ENCODE measurements around the gene SOS1. TPM values are rescaled to one million over a fixed set of nuclear protein-coding genes. Genes with fewer than 3 reads are reported as not detected.

SOS1 gene
- total and polyA plus RNA-seq, 2 of the 13 experiments (the other 11 are each of a cell fraction or from before 2014, with no cell fraction given) = 20.8 to 60.4 TPM

DNA sequence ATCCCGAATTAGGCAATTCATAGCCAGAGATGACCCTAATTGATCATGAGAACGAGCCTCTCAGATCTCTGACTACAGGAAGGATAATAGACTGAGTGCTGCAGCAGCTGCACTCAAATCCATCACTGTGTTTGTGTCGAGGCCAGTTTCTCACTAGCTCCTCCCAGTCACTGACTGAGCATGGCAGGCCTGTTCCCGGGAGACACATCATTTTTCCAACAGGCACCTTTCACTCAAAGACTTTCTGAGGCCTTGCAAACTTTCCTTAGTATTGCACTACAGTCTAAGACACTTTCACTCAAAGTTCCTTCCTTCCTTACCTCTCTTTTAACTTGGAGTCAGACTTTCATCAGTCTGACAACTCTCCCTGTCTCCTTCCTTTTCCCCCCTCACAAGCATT, 13.7 kb downstream of the SOS1 start (continued):
- TF ChIP-seq ZSCAN12 (CRISPR knock-in tag; IDR thresholded peaks at IDR 0.05) (no peak), ZNF782 (CRISPR knock-in tag; IDR thresholded peaks at IDR 0.05; ENCODE audit: borderline replicate concordance) (no peak), NR1H2 (CRISPR knock-in tag; IDR thresholded peaks at IDR 0.05; ENCODE audit: borderline replicate concordance, low read depth) (no peak), GATAD2A (CRISPR knock-in tag; IDR thresholded peaks at IDR 0.05) (no peak), HCFC1 (IDR thresholded peaks at IDR 0.05; ENCODE audit: low read depth, low read length) (no peak), ISX (CRISPR knock-in tag; conservative IDR thresholded peaks at IDR 0.05) (no peak), ZNF75D (CRISPR knock-in tag; IDR thresholded peaks at IDR 0.05; ENCODE audit: borderline replicate concordance) (no peak), ZMYM2 (CRISPR knock-in tag; IDR thresholded peaks at IDR 0.05) (no peak), HNF4A (CRISPR knock-in tag; IDR thresholded peaks at IDR 0.05) (no peak), SMYD3 (CRISPR knock-in tag; IDR thresholded peaks at IDR 0.05) (no peak)
- TF ChIP-seq, protein P1, sequence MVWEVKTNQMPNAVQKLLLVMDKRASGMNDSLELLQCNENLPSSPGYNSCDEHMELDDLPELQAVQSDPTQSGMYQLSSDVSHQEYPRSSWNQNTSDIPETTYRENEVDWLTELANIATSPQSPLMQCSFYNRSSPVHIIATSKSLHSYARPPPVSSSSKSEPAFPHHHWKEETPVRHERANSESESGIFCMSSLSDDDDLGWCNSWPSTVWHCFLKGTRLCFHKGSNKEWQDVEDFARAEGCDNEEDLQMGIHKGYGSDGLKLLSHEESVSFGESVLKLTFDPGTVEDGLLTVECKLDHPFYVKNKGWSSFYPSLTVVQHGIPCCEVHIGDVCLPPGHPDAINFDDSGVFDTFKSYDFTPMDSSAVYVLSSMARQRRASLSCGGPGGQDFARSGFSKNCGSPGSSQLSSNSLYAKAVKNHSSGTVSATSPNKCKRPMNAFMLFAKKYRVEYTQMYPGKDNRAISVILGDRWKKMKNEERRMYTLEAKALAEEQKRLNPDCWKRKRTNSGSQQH (CRISPR knock-in tag; IDR thresholded peaks at IDR 0.05; ENCODE audit: low read depth) = no peak

DNA sequence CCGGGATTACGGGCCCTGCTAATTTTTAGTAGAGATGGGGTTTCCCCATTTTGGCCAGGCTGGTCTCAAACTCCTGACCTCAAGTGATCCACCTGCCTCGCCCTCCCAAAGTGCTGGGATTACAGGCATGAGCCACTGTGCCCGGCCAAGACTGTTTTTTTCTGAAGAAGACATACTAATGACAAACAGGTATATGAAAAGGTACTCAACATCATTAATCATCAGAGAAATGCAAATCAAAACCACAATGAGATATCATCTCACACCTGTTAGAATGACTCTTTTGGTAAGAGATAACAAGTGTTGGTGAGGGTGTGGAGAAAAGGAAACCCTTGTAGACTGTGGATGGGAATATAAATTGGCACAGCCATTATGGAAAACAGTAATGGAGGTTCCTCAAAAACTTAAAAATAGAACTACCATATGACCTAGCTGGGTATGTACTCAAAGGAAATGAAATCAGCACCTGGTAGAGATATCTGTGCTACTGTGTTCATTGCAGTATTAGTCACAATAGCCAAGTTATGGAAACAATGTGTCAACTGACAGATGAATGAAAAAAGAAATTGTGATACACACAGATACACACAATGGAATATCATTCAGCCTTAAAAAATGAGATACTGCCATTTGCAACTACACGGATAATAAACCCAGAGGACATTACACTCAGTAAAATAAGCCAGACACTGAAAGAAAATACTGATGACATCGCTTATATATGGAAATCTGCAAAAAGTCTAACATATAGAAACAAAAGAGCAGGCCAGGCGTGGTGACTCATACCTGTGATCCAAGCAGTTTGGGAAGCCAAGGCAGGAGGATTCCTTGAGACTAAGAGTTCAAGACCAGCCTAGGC, 20.8 kb downstream of the SOS1 start:
- intact Hi-C loops (cut with micrococcal nuclease; ENCODE audit: unreplicated experiment) = no loop called here
- Histone ChIP-seq H2AFZ (ENCODE audit: low read length) (no peak overlapping the region), H4K20me1 (ENCODE audit: insufficient read depth, low read length) (peaks cover 66% of the 10 kb centered on the region), H3K9me3 (ENCODE audit: low read length) (no peaks in the 10 kb centered on the region), H3K4me3 (replicated peaks in 1 of 3; ENCODE audit: insufficient read depth in 1 of 3, low read depth in 2 of 3, low read length in 3 of 3) (no peak overlapping the region), H3K9ac (ENCODE audit: insufficient read depth, low read depth, low read length) (no peak overlapping the region), H3K27ac (ENCODE audit: extremely low read length, insufficient read depth, low read length) (no peak overlapping the region), H3K36me3 (replicated peaks in 1 of 2; ENCODE audit: control insufficient read depth in 1 of 2, insufficient read depth in 2 of 2, low read length in 2 of 2) (peaks cover 1 to 3% of the 10 kb centered on the region in 2 experiments; a peak in 3 of 5 replicates), H3K79me2 (ENCODE audit: insufficient read depth, low read length) (peaks cover 97% of the 10 kb centered on the region), H3K27me3 (ENCODE audit: control insufficient read depth in 1 of 2, insufficient read depth in 2 of 2, low read length in 2 of 2) (no peaks in the 10 kb centered on the region), H3K4me1 (ENCODE audit: insufficient read depth, low read length) (peaks cover 13% of the 10 kb centered on the region; the same call in 1 of the 2 replicates), H3K4me2 (ENCODE audit: low read depth, low read length) (no peak overlapping the region)
- no peak for ATAC-seq
- FAIRE-seq = no peak
- in situ Hi-C loops (cut with HindIII; ENCODE audit: extremely low pct_ligation_motif_present, low pct_unique_long_range_greater_than_20kb) = no loop called here
- BruUV-seq (replicated peaks) = no TSS peak
- TF ChIP-seq, protein P2, sequence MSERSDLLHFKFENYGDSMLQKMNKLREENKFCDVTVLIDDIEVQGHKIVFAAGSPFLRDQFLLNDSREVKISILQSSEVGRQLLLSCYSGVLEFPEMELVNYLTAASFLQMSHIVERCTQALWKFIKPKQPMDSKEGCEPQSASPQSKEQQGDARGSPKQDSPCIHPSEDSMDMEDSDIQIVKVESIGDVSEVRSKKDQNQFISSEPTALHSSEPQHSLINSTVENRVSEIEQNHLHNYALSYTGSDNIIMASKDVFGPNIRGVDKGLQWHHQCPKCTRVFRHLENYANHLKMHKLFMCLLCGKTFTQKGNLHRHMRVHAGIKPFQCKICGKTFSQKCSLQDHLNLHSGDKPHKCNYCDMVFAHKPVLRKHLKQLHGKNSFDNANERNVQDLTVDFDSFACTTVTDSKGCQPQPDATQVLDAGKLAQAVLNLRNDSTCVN (CRISPR knock-in tag; IDR thresholded peaks at IDR 0.05; ENCODE audit: borderline replicate concordance) = no peak
- TF ChIP-seq, protein P3, sequence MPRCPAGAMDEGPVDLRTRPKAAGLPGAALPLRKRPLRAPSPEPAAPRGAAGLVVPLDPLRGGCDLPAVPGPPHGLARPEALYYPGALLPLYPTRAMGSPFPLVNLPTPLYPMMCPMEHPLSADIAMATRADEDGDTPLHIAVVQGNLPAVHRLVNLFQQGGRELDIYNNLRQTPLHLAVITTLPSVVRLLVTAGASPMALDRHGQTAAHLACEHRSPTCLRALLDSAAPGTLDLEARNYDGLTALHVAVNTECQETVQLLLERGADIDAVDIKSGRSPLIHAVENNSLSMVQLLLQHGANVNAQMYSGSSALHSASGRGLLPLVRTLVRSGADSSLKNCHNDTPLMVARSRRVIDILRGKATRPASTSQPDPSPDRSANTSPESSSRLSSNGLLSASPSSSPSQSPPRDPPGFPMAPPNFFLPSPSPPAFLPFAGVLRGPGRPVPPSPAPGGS (CRISPR knock-in tag; IDR thresholded peaks at IDR 0.05) = no peak
- TF ChIP-seq ATF7 (IDR thresholded peaks at IDR 0.05) (peak; percentile 66), ATF7 (CRISPR knock-in tag; IDR thresholded peaks at IDR 0.05) (no peak), RXRB (CRISPR knock-in tag; IDR thresholded peaks at IDR 0.05; ENCODE audit: borderline replicate concordance) (no peak), TBL1XR1 (IDR thresholded peaks at IDR 0.05; ENCODE audit: borderline replicate concordance, low read length, partially characterized antibody) (no peak), BORCS8-MEF2B (CRISPR knock-in tag; IDR thresholded peaks at IDR 0.05) (no peak), ESRRA (CRISPR knock-in tag; IDR thresholded peaks at IDR 0.05; ENCODE audit: low read depth) (no peak), ZSCAN29 (CRISPR knock-in tag; conservative IDR thresholded peaks at IDR 0.05) (no peak), TOPORS (CRISPR knock-in tag; IDR thresholded peaks at IDR 0.05) (no peak)
- ChIA-PET CTCF (ENCODE audit: low intra/inter-chr PET ratio, low total read pairs) (no interaction called here), POLR2A (interaction anchor here (1.2 kb wide), 1 partner anchor 21 kb away, joined by 3 read pairs; the partner anchor contains the start of gene SOS1)
- DNase-seq (ENCODE audit: low spot score) = no peak
- 97% methylated on average over 7 of the region's 7 CpGs for WGBS (ENCODE audit: low lambda C conversion rate)

Measured in HepG2 (cell line).